ENCODE data around the gene HS1BP3.

HS1BP3 gene

DNA sequence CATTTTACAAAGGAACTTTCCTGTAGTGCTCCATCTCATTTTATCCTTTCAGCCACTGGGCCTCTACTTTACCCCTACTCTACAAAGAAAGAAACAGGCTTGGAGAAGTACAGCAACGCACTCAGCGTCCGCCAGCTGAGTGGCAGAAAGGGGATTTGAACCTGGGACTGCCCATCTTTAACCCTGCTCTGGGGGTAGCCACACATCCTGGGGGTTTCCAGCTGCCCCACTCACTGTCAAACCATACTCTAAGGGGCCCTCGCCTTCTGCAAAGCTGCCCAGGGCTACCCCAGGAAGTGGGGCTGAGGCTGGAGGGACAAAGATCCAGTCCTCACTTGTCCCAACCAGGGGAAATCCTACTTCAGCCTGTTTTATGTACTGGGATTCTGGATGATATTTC lies 17.9 kb downstream of the HS1BP3 start:
- Histone ChIP-seq H3K9ac (no peak overlapping the region), H3K9me3 (no peaks in the 10 kb centered on the region), H3K27me3 (no peaks in the 10 kb centered on the region), H3K4me3 (no peak overlapping the region), H3K4me2 (peak overlapping the region; percentile 81; the same call in 1 of the 2 replicates), H4K20me1 (peaks cover 29% of the 10 kb centered on the region; the same call in 1 of the 2 replicates), H3K27ac (no peak overlapping the region), H3K36me3 (peaks cover 29% of the 10 kb centered on the region; the same call in 1 of the 2 replicates), H3K4me1 (peaks cover 44% of the 10 kb centered on the region)
- no peak for TF ChIP-seq Cebpa-rat (IDR thresholded peaks at IDR 0.05)

GRCh38 chr2:20632446-20632990 lies 18.4 kb downstream of the HS1BP3 start:
- H3K27me3 ChIP-seq = no peaks in the 10 kb centered on the region
- TF ChIP-seq Cebpa-rat (IDR thresholded peaks at IDR 0.05) = no peak

GRCh38 chr2:20631617-20632307 lies 19.1 kb downstream of the HS1BP3 start:
- H3K36me3 ChIP-seq = peaks cover 19% of the 10 kb centered on the region; the same call in 1 of the 2 replicates
- peaks cover 31% of the 10 kb centered on the region for H4K20me1 ChIP-seq
- H3K4me1 ChIP-seq = peaks cover 57% of the 10 kb centered on the region
- H3K27ac ChIP-seq = no peak overlapping the region
- H3K27me3 ChIP-seq = no peaks in the 10 kb centered on the region
- no peak overlapping the region for H3K4me2 ChIP-seq
- H3K9me3 ChIP-seq = no peaks in the 10 kb centered on the region
- no peak for TF ChIP-seq Cebpa-rat (IDR thresholded peaks at IDR 0.05)
- no peak overlapping the region for H3K9ac ChIP-seq
- H3K4me3 ChIP-seq = no peak overlapping the region

More at GRCh38 chr2:20632446-20632990, 18.4 kb downstream of the HS1BP3 start:
- Histone ChIP-seq H3K4me1 (peaks cover 49% of the 10 kb centered on the region), H3K9me3 (no peaks in the 10 kb centered on the region), H4K20me1 (peaks cover 26% of the 10 kb centered on the region; the same call in 1 of the 2 replicates), H3K9ac (no peak overlapping the region), H3K4me3 (no peak overlapping the region), H3K4me2 (peak overlapping the region; percentile 81), H3K27ac (no peak overlapping the region), H3K36me3 (peaks cover 25% of the 10 kb centered on the region; the same call in 1 of the 2 replicates)

DNA sequence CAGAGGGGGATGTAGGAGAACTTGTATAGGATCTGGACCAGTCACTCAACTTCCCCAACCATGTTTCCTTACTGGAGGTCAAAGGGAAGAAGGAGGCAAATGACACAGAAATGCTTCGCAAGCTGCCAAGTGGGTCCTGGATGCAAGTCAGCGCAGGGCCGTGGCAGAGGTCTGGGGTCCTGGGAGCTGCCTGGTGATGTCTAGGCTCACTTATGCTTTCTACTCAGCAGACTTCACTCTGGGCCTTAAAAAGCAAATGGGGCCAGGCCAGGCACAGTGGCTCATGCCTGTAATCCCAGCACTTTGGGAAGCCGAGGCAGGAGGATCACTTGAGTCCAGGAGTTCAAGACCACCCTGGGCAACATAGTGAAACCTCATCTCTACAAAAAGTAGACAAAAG lies 19.9 kb downstream of the HS1BP3 start:
- no peaks in the 10 kb centered on the region for H3K27me3 ChIP-seq
- no peak overlapping the region for H3K9ac ChIP-seq
- no peak overlapping the region for H3K4me3 ChIP-seq
- H3K4me2 ChIP-seq = no peak overlapping the region
- peaks cover 19% of the 10 kb centered on the region; the same call in 1 of the 2 replicates for H3K36me3 ChIP-seq
- H3K9me3 ChIP-seq = no peaks in the 10 kb centered on the region
- H3K27ac ChIP-seq = no peak overlapping the region
- peaks cover 39% of the 10 kb centered on the region for H4K20me1 ChIP-seq
- no peak for TF ChIP-seq Cebpa-rat (IDR thresholded peaks at IDR 0.05)
- H3K4me1 ChIP-seq = peaks cover 64% of the 10 kb centered on the region

DNA sequence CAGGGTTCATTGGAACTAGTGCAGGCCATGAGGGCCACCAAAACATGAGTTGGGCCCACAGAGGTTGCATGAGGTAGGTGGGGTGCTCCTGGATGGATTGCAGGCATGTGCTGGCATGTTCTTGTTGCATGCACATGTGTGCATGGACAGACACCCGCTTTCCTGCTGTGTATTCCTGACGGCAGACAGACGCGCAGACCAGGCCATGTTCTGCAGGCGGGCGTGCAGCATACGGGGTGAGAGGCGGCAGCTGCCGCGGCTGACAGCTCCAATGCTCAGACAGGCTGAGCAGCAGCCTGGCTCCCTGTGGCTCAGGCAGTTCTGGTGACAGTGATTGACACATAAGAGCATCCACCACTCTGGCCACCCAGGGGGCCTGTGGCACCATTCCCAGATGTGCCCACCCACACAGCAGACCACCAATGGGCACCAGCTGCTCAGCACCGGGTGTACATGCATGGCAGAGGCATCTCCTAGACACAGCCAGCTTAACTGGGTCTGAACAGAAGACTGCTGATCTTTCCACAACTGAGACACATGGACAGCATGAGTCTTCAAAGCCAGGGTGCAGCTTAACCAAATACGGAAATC lies 21.2 kb downstream of the HS1BP3 start:
- H3K9me3 ChIP-seq = no peaks in the 10 kb centered on the region
- H3K9ac ChIP-seq = no peak overlapping the region
- TF ChIP-seq Cebpa-rat (IDR thresholded peaks at IDR 0.05) = no peak
- peaks cover 20% of the 10 kb centered on the region; the same call in 1 of the 2 replicates for H3K36me3 ChIP-seq
- no peak overlapping the region for H3K4me3 ChIP-seq
- peaks cover 47% of the 10 kb centered on the region for H4K20me1 ChIP-seq
- no peaks in the 10 kb centered on the region for H3K27me3 ChIP-seq
- H3K4me2 ChIP-seq = no peak overlapping the region
- H3K4me1 ChIP-seq = peaks cover 64% of the 10 kb centered on the region
- H3K27ac ChIP-seq = no peak overlapping the region

DNA sequence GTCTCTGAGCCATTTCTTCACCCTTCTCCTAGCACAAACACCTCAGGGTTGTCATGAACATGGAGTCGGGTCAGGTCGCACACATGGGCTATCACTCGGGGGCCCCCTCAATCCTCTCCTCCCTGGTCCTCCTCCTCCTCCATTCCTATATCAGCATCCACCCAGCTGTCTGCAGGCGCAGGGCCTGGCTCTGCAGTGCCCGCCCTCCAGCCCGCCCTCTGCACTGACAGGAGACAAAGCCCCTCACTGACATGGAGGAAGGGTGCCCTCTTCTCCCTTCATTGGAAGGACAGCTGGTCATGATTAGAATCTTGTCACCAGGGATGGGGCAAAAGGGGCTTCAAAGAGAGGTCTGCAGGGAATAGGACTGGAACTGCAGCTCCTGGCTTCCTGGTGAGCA lies 21.7 kb downstream of the HS1BP3 start:
- Histone ChIP-seq H3K36me3 (peaks cover 25% of the 10 kb centered on the region; the same call in 1 of the 2 replicates), H3K9me3 (no peaks in the 10 kb centered on the region), H4K20me1 (peaks cover 44% of the 10 kb centered on the region), H3K9ac (no peak overlapping the region), H3K4me1 (peaks cover 62% of the 10 kb centered on the region), H3K4me2 (no peak overlapping the region), H3K27ac (no peak overlapping the region), H3K27me3 (no peaks in the 10 kb centered on the region), H3K4me3 (no peak overlapping the region)
- TF ChIP-seq Cebpa-rat (IDR thresholded peaks at IDR 0.05) = no peak

- no peaks in the 10 kb centered on the region for H3K27me3 ChIP-seq
- no peak overlapping the region for H3K27ac ChIP-seq
- no peak overlapping the region for H3K4me3 ChIP-seq
- peaks cover 38% of the 10 kb centered on the region for H3K36me3 ChIP-seq
- peak overlapping the region; percentile 84 for H3K4me2 ChIP-seq
- H4K20me1 ChIP-seq = peaks cover 48% of the 10 kb centered on the region
- TF ChIP-seq Cebpa-rat (IDR thresholded peaks at IDR 0.05) = no peak
- H3K4me1 ChIP-seq = peaks cover 58% of the 10 kb centered on the region
- H3K9ac ChIP-seq = no peak overlapping the region
- no peaks in the 10 kb centered on the region for H3K9me3 ChIP-seq
Observed at GRCh38 chr2:20627712-20628380, 23.1 kb downstream of the HS1BP3 start.

GRCh38 chr2:20626698-20627513 lies 24.0 kb downstream of the HS1BP3 start:
- TF ChIP-seq Cebpa-rat (IDR thresholded peaks at IDR 0.05) = no peak
- Histone ChIP-seq H3K9ac (peak overlapping the region; percentile 3; the same call in 1 of the 2 replicates), H3K36me3 (peaks cover 37% of the 10 kb centered on the region), H3K4me1 (peaks cover 58% of the 10 kb centered on the region), H3K9me3 (no peaks in the 10 kb centered on the region), H3K27ac (peak overlapping the region; percentile 42; the same call in 1 of the 2 replicates), H3K27me3 (no peaks in the 10 kb centered on the region), H3K4me2 (peak overlapping the region; percentile 84), H4K20me1 (peaks cover 58% of the 10 kb centered on the region), H3K4me3 (no peak overlapping the region)

DNA sequence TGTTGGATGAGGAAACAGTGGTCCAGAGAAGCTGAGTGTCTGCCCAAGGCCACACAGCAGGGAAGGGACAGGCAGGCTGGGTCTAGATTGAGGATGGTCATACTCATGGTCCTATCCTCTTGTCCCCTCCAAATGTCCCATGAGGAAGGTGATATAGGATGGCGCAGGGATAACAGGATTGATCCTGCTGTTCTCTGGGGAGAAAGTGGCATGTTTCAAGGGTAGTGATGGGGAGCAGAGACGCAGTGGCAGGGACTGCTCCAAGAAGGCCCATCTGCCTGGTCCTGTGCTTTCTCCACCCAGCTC lies 24.6 kb downstream of the HS1BP3 start:
- Histone ChIP-seq H3K4me2 (peak overlapping the region; percentile 84), H3K4me1 (peaks cover 58% of the 10 kb centered on the region), H3K27ac (no peak overlapping the region), H3K9ac (0 out of 2 replicates have a peak overlapping the region, but pooled peaks have one; percentile 3), H3K36me3 (peaks cover 40% of the 10 kb centered on the region), H3K9me3 (no peaks in the 10 kb centered on the region), H3K27me3 (no peaks in the 10 kb centered on the region), H4K20me1 (peaks cover 63% of the 10 kb centered on the region), H3K4me3 (no peak overlapping the region)
- TF ChIP-seq Cebpa-rat (IDR thresholded peaks at IDR 0.05) = no peak

Measured in BLaER1 (cell line).